Kidney (tissue), 22 donors: ENCODE measurements around the gene LTA. TPM values are rescaled to one million over a fixed set of nuclear protein-coding genes. Genes with fewer than 3 reads are reported as not detected.
A peak's percentile ranks its signal among the peaks of the same experiment; 100 is the strongest.

Experiments
- DNase-seq, 5 donors: peaks; one replicate each; pipeline ENCODE4 v3.0.0-alpha.2; 2013 to 2020
- FAIRE-seq: peaks from 2 replicates; lab custom pipeline; 2012; peaks lifted over from hg19 to GRCh38; lab: Jason Lieb, UNC
- H3K27ac ChIP-seq, 2 donors: one replicate each; pipeline ENCODE4 v1.7.0; 2013; ENCODE audit warnings: low read depth in 2 of 2, low read length in 2 of 2, inconsistent platforms in 1 of 2
- H3K27me3 ChIP-seq: one replicate; pipeline ENCODE4 v1.7.1; 2013; ENCODE audit warnings: low read length, inconsistent platforms; ENCODE audit not compliant: control insufficient read depth, insufficient read depth
- H3K36me3 ChIP-seq, 3 donors: one replicate each; pipeline versions ENCODE4 v1.7.0 to v1.7.1; 2013; ENCODE audit warnings: low read length in 3 of 3, control low read depth in 1 of 3, inconsistent platforms in 1 of 3; ENCODE audit not compliant: insufficient read depth in 3 of 3, control insufficient read depth in 2 of 3
- H3K4me1 ChIP-seq, 3 donors: one replicate each; pipeline versions ENCODE4 v1.7.0 to v1.7.1; 2013; ENCODE audit warnings: low read length in 3 of 3, inconsistent platforms in 1 of 3, low read depth in 1 of 3; ENCODE audit not compliant: control insufficient read depth in 2 of 3, insufficient read depth in 2 of 3
- H3K4me3 ChIP-seq, 3 donors: one replicate each; pipeline versions ENCODE4 v1.7.0 to v1.8.1; 2013; ENCODE audit warnings: low read length in 3 of 3, control low read depth in 1 of 3, inconsistent platforms in 1 of 3
- H3K9ac ChIP-seq, 3 donors: one replicate each; pipeline versions ENCODE4 v1.7.0 to v1.7.1; 2013; ENCODE audit warnings: low read length in 3 of 3, control low read depth in 1 of 3, inconsistent platforms in 1 of 3
- H3K9me3 ChIP-seq, 3 donors: one replicate each; pipeline versions ENCODE4 v1.7.0 to v1.7.1; 2013; ENCODE audit warnings: low read length in 3 of 3, control low read depth in 1 of 3, inconsistent platforms in 1 of 3; ENCODE audit not compliant: control insufficient read depth in 2 of 3, insufficient read depth in 1 of 3
- CTCF ChIP-seq: IDR thresholded peaks from 3 replicates; pipeline ENCODE4 v1.5.1; 2012; ENCODE audit warnings: mild to moderate bottlenecking, moderate library complexity, borderline replicate concordance; ENCODE audit not compliant: insufficient read depth; ENCODE audit errors: extremely low read depth
- intact Hi-C: fragments of 100-400 bp; cut with DNase I; formaldehyde crosslinking; loops from one replicate; pipeline ENCODE4 v1.11.1; 2022
- long read RNA-seq, 10 donors: library from polyadenylated mRNA in 1 of 10; unstranded in 1 of 10; transcript quantifications; one replicate each; pipeline ENCODE4 v2.0.0 and lab custom pipeline, GENCODE V29; 2021 to 2026
- polyA plus RNA-seq: library from polyadenylated mRNA; stranded (reverse); fragments of 350-450 nt; fragmentation: Illumina TruSeq; extraction: RNeasy Lipid Tissue Mini Kit (QIAGEN cat#74804); gene quantifications from one replicate; pipeline ENCODE4 v1.2.3, GENCODE V29; 2014; ENCODE audit warnings: low read depth, low replicate concordance; ENCODE audit not compliant: insufficient read depth
- total RNA-seq: library from RNA; stranded (reverse); fragmentation: NEBNext Ultra II Directional; extraction: Animal tissue kit (Norgen Biotek cat#: 25700); gene quantifications from one replicate; pipeline ENCODE4 v1.2.1, GENCODE V29; 2021
- donor health status: control.
- donor health status: control.
- donor health status: control.
- donor health status: control.
- donor health status: control.
- donor health status: DM: yes; HTN: yes; CAD: no.
- donor health status: Normal renal cell carcinoma (clear cell type).

LTA gene
- 0.35 TPM for total RNA-seq
- not detected for polyA plus RNA-seq
- long read RNA-seq, donor 1 = 0 reads
- long read RNA-seq, donor 2 = 0 reads
- long read RNA-seq, donor 3 = 0 reads
- long read RNA-seq, donor 4 = 0 reads
- long read RNA-seq, donor 5 = 0 reads
- long read RNA-seq, donor 6 = 0 reads
- long read RNA-seq, donor 7 = 0 reads
- long read RNA-seq, donor 8 = 0 reads
- long read RNA-seq, donor 9 = 0 reads
- long read RNA-seq, donor 10 = 0 reads

GRCh38 chr6:31572041-31572911, at the start of gene LTA:
Gene LTA (plus strand): TSS chr6:31572289. CDS start chr6:31572743, 454 bp downstream.
- Histone ChIP-seq H3K27ac (no peak within 1 kb of the TSS), H3K4me1 (no peaks in the 10 kb centered on the region), H3K9me3 (no peaks in the 10 kb centered on the region), H3K36me3 (no peaks in the 10 kb centered on the region), H3K9ac (no peak within 1 kb of the TSS), H3K4me3 (no peak within 1 kb of the TSS), H3K27me3 (no peaks in the 10 kb centered on the region)
- no peak for TF ChIP-seq CTCF
- FAIRE-seq = no peak
- peak in 1 of 5 donors; percentile 72 for DNase-seq
- intact Hi-C loops = no loop called here

- FAIRE-seq (no peak), DNase-seq (no peak)
- no peaks in the 10 kb centered on the region for H3K27me3 ChIP-seq
- intact Hi-C loops = no loop called here
- H3K4me3 ChIP-seq = no peak overlapping the region
- no peak overlapping the region for H3K27ac ChIP-seq
- H3K4me1 ChIP-seq = peaks cover 0 to 7% (median 0%) of the 10 kb centered on the region in 3 donors
- no peak for TF ChIP-seq CTCF
- peaks cover under 1 to 8% (median 2%) of the 10 kb centered on the region in 3 donors for H3K36me3 ChIP-seq
- H3K9me3 ChIP-seq = no peaks in the 10 kb centered on the region
- no peak overlapping the region for H3K9ac ChIP-seq
Measured at GRCh38 chr6:31525553-31525931, 46.5 kb upstream of the LTA start.

GRCh38 chr6:31525932-31526591, 46.0 kb upstream of the LTA start:
- H3K9me3 ChIP-seq = no peaks in the 10 kb centered on the region
- peaks cover 4 to 13% (median 5%) of the 10 kb centered on the region in 3 donors for H3K36me3 ChIP-seq
- DNase-seq = no peak
- H3K27me3 ChIP-seq = no peaks in the 10 kb centered on the region
- no peak overlapping the region for H3K9ac ChIP-seq
- no peak for FAIRE-seq
- H3K4me1 ChIP-seq = peaks cover 0 to 7% (median 0%) of the 10 kb centered on the region in 3 donors
- intact Hi-C loops = no loop called here
- no peak overlapping the region for H3K4me3 ChIP-seq
- H3K27ac ChIP-seq = no peak overlapping the region
- no peak for TF ChIP-seq CTCF
